Skin of body (tissue), 2 donors: Measurements from ENCODE around the gene SPOCD1. TPM values are rescaled to one million over a fixed set of nuclear protein-coding genes. Genes with fewer than 3 reads are reported as not detected.
A peak's percentile ranks its signal among the peaks of the same experiment; 100 is the strongest.

Experiments
- DNase-seq: peaks from one replicate; lab custom pipeline; 2025; lab: John Stamatoyannopoulos, UW
- total RNA-seq: library from RNA; depleted of rRNA; stranded (reverse); fragments of >200 nt; gene quantifications from one replicate; pipeline ENCODE4 v1.2.3, GENCODE V29; 2014

SPOCD1 gene
- total RNA-seq, 1 donor from 2014 or later, result 0.39 TPM

DNA sequence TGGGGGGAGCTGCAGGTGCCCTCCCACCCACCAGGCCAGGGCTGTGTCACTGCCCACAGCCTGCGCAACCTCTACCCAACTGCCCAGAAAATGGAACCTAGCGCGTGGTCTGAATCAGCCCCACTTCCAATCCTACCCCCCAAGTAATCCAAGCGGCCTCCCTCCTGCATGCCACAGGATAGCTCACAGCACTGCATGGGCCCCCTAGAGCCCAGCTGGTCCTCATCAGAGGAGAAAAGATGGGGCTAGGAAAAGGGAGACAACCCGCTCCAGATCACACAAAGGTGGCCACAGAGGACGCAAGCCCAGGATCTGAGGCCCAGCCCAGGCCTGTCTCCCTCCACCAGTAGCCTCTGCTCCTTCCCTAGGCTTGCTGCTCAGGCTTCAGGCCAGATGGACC is 57.8 kb downstream of the SPOCD1 start:
- no peak for DNase-seq

DNA sequence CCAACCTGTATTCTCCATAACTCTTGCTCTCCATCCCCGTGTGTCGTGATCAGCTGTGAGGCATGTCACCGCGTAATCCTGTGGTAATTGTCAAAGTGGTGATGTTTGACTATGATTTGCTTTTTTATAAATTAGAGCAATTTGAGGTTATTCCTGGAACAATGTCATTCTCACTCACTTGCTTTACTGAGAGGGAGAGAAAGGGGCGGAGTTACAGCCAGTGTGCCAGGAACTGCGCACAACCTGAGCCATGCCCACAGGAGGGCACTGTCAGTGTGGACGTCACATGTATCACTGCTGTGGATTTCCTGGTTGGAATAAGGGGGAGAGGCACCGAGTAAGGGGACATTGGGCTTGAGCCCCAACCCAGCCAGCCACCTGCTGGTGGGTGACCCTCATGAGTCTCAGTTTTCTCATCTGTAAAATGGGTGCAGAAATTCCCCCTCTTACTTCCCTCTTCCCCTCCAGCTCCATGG is 58.6 kb downstream of the SPOCD1 start:
- DNase-seq, result no peak

DNA sequence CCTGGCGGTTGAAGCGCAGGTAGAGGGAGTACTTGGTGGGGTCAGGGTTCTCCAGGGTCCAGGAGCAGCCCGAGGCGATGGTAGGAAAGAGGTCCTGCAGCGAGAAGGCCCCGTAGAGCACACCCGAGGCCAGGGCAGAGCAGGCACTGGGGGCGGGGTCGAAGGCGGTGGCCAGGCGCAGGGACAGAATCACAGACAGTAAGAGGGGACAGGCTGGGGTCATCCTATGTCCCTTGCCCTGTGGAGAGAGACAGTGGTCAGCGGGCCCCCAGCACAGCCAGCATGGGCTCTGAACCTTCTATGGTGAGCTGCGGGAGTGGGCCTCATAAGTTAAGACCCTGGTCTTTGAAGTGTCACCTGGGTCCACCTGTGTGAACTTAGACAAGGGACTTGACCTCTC is 59.2 kb downstream of the SPOCD1 start:
- DNase-seq, result no peak

DNA sequence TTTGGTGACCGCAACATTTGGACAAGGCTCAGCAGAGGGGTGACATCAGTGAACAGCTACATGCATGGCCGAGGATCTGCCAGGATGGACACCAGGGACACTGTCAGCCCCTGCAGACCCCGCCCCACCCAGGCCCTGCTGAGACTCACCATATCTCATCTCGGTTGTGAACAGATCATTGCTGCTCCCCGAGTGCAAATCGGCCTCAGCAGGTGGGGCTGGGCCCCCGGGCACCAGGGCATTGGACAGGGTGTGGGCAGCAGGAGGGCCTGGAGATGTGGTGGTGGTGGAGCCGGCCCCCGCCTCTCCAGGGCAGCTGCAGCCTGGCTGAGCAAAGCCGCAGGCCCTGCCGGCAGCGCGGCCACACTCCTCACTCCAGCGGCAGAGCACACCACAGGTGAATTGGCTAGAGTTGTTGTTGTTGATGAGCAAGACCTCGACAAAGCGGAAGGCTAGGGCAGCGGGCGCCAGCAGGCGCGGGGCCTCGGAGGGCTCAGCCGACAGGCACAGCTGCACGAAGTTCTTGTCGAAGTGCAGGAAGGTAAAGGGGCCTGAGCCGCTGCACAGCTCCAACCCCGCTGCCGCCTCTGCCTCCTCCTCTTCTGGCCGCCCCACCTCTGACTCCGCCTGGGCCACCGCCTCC is 59.9 kb downstream of the SPOCD1 start:
- no peak for DNase-seq

DNA sequence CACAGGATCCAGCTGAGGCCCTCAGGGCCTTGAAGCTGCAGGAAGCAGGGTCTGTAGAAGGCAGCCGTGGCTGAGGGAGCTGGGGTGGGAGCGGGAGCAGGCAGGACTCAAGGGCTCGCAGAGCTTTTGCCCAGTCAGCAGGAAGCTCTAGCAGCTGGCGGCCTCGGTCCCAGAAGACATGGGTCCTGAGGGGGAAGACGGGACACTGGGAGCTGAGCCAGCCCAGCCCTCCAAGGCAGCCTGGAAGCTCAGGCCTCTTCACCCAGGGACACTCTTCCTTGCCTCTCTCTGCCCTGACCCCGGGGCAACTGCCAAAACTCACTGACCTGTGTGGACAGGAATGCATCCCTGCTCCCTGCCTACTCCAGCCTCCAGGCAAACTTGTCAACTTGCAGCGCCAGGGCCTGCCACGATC is 60.6 kb downstream of the SPOCD1 start:
- DNase-seq, result no peak

DNA sequence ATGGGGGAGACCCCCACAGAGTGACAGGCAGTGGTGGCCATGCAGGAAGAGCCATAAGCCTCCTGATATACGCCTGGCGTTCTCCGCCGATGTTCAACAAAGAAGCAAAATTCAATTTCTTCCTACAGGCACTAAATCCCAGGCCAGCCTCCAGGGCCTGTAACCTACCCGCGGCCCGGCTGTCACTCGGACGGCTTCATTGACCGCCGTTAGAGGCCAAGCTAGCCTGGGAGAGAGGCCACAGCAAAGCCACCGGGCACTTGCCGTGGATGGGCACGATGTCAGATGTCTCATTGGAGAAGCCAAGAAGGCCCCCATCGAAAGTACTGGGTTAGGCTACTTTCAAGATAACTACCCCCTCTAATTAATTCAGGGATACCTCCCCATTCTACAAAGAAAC is 61.4 kb downstream of the SPOCD1 start:
- DNase-seq, result no peak

DNA sequence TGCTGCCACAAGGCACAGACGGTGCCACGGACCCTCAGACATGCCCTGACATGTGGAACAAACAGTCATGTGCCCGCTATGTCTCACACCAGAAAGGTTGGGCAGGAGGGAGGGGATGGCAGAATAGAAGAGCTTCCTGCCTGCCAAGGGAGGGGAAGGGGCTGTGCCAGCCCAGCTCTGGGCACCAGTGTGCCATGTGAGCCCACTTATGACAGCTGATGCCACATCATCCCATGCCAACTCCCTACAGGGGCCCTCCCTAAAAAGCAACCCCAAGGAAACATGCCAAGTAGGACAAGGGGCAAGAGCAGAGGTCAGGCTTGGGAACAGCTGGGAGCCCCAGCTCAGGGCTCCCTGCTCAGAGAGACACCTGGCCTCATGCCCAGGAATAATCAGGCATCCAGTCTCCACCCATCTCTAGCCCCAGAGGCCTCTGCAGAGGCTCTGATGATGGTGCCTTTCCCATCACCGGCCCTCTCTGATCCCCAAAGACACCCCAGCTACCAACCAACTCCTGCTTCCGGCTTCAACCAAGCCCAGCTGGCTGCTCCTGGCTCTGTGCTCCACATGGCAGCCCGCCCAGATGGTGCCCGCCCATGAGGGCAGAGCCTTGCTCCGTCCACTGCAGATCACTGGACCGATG is 62.0 kb downstream of the SPOCD1 start:
- peak; percentile 23 for DNase-seq

DNA sequence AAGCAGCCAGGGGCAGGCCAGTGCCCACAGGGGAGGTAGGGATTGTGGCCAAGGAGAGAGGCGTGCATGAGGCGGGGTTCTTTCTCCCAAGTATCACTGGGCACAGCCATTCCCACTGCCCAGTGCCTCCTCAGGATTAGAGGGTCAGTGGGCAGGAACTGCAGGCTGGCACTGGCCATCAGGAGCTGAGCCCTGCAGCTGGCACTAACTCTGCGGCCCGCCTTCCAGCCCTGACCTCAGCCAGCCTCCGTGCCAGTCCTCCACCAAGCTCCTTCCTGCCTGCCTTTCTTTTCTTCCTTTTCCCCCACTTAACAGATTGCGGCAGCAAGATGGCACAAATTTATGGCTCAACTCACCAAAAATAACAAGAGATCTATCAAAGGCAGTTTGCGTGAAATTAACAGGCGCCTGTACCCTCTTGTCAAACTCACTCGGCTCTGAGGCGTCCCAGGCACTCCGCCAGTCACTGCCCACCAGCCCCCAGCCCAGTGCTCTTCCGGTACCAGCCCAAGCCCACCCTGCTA is 62.8 kb downstream of the SPOCD1 start:
- DNase-seq, result no peak

DNA sequence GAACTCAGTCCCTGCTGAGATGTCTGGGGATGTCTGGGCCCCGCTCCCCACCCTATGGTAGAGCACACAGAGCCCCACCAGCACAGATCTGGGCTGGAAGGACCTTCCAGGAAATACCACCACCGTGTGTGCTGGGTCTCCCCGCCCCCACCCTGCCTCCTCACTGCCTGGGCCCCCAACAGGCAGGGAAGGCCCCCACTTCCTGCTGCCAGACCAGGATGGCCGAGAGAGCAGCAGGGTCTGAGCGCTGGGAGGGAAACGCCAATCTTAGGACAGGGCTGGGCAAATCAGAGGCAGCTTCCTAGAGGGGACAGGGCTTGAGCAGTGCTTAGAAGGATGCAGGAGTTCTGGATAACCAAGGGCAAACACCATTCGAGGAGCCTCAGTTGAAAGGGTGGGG is 63.6 kb downstream of the SPOCD1 start:
- DNase-seq, result no peak

DNA sequence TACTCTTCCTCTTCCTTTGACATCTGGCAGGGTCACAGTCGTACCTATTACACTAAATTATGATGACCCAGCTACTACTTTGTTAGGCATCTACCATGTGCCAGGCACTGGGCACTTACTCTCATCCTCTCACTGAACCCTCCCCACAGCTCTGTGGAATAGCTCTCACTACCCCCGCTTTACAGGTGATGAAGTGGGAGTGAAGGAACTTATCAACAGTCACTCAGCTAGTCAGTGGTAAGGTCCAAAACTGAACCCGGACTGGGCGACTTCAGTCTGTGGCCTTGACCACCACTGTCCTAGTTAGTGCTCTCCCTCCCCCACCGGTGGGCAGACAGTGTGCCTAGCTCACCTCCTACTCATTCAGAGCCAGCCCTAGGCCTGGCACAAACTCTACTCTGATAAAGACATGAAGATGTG is 64.0 kb downstream of the SPOCD1 start:
- DNase-seq, result no peak

DNA sequence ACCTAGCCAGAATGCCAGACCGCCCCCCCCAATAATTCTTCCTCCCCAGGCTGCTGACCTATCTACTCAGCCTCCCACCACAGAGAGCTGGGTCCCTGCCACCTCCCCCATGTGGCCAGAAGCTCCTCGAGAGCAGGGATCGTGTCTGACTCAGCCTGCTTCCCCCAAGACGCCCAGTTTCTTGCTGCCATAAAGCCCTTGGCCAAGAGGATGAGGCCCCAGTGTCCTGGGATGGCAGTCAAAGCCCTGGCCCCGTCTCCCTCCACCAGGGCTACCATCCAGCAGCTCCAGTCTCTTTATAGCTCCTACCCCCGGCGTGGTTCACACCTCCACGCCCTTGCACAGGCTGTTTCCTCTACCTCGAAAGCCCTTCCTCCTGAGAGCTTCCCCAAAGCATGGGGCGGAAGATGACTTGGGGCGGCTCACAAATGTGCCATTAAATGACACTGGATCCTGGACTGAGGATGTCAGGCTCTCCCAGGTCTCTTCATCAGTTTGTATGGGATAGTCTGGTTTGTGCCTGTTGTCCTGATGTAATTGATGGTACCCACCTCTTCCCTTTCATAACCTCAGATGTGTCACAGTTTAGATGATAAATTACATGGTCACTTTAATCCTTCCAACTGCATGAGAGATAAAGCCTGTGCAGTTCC is 64.8 kb downstream of the SPOCD1 start:
- no peak for DNase-seq

DNA sequence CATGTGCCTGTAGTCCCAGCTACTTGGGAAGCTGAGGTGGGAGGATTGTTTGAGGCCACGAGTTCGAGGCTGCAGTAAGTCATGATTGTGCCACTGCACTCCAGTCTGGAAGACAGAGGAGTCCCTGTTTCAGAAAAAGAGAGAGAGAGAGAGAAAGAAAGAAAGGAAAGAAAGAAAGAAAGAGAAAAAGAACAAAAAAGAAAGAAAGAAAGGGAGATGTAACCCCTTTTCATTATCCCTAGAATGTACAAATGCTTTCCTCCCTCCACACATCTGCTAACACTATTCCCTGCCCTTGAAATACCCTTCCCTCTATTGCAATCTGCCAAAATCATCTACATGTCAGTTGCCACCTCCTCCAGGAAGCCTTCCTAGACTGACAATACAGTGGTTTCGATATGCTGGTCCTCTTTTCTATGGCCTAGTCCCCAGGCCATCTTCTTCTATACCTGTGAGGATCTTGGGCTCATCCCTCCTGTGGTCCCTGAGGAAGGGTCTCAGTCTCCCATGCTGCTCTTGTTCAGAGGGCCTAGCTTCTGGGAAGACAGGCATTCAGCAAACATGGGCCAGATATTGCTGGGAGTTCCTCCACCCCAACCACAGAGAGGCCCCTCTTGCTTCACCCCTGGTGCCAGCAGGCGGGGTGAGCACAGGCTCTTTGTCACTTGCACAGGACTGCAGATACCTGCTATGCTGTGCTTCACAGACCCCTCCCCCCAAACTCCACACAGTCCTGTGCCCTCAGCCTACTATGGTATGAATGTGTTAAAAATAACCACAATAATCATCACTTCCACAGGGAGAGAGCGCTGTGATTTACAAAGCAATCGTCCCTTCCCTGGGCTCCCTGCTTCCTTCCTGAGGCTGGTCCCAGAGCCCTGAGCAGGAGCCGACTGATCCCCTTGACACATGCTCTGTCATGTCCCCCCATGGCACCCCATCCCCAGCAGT is 65.8 kb downstream of the SPOCD1 start:
- no peak for DNase-seq

DNA sequence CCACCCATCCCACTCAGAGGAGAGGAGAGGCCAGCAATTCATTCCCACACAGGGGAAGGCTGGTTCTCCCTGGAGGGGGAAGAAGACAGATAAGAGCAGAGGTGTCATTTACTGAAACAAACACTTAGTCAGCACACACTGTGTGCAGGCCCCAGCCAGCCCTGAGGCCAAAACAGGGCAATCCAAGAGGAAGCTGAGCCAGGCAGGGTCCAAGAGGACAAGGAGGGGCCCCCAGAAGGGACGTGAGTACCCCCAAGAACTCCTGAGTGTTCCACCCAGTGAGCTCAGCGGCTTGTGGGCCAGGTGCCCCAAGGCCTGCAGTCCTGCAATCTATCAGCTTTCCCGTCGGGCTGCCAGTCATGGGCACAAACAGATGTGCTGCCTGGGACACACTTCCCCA is 67.5 kb downstream of the SPOCD1 start:
- no peak for DNase-seq

DNA sequence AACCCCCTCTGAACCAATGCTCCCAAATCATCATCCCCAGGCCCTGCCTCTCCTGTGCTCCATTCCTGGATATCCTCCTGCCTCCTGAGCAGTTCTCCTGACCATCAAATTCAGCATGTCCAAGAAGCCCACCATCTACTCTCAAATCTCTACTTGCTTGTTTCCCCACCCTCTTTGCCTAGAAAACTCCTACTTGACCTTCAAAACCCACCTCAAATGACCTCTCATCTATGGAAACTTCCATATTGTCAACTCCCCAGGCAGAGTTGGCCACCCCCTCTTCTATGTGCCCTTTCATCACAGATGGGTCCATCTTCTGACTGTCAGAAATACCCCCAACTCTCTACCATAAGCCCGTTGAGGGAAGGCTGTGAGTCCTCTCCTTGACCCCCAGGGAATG is 68.5 kb downstream of the SPOCD1 start:
- no peak for DNase-seq

DNA sequence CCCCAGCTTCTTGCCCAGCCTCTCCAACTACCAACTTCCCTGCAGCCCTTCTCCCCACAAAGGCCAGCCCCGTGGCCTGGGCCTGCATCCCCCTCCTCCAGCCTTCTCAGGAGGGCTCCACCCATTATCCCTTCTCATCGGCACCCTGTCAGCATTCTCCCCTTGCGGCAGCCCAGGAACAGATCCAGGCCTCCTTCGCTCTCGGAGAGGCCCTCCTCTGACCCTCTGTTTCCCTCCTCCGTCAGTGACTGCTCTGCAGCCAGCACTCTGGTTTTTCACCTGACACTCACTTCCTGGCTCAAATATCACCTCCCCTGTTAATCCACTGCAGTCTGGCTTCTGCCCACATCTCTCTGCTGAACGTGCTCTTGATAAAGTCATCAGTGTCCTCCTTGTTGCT is 69.1 kb downstream of the SPOCD1 start:
- no peak for DNase-seq

DNA sequence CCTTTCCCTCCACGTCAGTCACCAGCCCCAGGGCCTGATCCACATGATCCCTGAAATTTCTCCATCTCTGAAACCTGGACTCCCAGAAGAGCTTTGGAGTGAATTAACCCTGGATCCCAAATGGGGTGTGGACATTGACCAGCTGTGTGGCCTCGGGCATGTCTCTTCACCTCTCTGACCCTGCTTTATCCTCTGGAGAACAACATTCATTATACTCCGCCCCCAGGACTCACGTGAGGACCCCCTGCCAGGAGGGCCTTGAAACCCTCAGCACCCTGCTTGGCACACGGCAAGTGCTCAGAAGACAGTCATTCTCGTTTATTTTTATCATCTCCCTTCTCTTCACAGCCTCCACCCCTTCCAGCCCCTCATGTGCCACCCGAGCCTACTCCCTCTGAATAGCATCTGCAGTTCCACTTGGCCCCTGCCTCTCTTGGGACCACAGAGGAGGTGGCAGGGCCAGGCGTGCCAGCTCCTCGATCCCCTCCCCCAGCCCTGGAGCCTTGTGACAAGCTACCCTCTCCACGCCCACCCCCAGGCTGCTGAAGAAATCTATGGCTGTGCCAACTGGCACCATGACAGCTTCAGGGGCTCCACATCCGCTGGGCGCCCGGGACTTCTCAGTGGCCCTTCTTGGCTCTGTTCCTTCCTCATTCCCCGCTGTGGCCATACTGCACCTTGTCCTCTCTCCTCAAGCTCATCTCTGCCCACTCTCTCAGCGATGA is 69.7 kb downstream of the SPOCD1 start:
- DNase-seq, result no peak

DNA sequence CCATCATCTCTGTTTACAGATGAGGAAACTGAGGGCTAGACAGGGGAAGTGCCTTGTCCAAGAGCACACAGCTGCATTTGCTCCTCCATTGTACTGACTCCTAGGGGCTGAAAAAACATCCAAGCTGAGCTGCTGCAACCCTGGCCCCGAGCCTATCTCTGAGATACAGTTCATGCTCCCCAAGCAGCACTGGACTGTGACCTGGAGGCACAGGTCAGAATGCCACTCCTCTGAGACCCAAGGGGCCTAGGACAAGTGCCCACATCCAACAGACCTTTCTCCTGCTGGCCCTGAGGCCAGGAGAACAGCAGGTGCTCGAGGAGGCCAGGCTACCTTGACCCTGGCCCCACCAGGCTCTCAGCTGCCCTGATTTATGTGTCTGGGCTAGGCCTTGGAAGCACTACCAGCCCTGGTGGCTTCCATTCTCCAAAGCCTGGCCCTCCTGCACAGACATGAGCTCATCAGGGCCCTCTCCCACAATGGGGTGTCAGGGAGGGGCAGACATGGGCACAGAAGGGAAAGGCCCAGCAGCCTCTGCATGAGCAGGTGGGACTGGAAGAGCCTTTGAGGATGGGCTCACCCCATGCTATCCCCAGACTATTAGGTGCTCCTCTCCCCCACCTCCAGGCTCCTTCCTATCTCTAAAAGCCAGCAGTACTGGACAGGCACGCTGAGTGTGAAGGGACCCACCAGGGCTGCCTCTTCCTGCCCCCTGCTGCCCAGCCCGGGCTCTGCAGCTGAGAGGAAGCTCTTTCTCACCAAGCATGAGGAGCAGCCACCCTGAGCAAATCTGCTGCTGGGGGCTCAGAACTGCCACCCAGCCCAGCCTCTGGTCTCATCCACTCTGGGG is 70.5 kb downstream of the SPOCD1 start:
- DNase-seq, result no peak

DNA sequence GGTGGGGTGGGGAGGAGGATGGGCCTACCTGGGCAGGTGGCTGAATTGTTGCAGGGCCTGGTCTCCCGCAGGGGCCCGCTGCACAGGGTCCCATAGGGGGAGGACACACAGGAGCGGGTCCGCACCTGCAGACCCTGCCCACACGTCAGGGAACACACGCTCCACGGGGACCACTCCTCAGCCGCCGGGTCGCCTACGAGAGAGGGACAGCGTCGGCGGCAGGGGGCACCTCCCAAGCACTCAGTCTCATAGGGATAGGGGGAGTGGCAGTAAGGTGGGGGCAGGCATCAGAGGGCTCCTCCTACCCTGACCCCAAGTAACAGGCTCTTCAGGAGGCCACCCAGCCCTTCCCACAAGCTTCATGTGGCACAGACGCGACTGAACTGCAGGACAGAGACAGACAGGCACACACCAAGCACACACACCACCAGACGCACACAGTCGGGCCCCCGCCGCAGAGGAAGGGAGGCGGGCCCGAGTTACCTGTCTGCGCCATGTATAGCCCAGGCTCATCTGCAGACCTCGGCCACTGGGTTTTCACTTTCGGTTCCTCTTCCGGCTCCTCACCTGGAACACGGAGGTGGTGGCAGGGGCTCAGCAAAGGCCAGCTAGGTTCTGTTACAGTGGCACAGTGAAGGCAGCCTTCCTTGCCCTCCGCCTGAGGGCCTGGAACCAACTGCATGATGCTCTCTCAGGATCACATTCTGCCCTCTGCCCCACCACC is 71.5 kb downstream of the SPOCD1 start:
- DNase-seq, result no peak
